Endometrial microvascular endothelial cells (primary cell): ENCODE measurements around the gene ESYT1. TPM values are rescaled to one million over a fixed set of nuclear protein-coding genes. Genes with fewer than 3 reads are reported as not detected.

Source experiments
- total RNA-seq: library from RNA; depleted of rRNA; stranded (reverse); fragments of >200 nt; gene quantifications from one replicate; pipeline ENCODE4 v1.2.3, GENCODE V29; 2015; ENCODE audit errors: inconsistent ontology term

The ESYT1 gene
- total RNA-seq, 1 donor from 2014 or later: 193 TPM

Other genes with a start within 250 kb of the ESYT1 start
- gene PYM1, start 200.4 kb upstream of the ESYT1 start, total RNA-seq: 29.1 TPM
- gene DGKA, start 197.1 kb upstream of the ESYT1 start, total RNA-seq: 82.4 TPM
- not detected for gene PMEL, start 162.2 kb upstream of the ESYT1 start, total RNA-seq
- 61.3 TPM for gene CDK2, start 161.4 kb upstream of the ESYT1 start, total RNA-seq
- gene RAB5B, start 154.2 kb upstream of the ESYT1 start, total RNA-seq: 53.3 TPM
- gene SUOX, start 131.0 kb upstream of the ESYT1 start, total RNA-seq: 22.4 TPM
- 1.0 TPM for gene IKZF4, start 107.2 kb upstream of the ESYT1 start, total RNA-seq
- gene RPS26, start 86.3 kb upstream of the ESYT1 start, total RNA-seq: 1,767 TPM
- not detected for gene ERBB3, start 48.1 kb upstream of the ESYT1 start, total RNA-seq
- gene PA2G4, start 23.7 kb upstream of the ESYT1 start, total RNA-seq: 226 TPM
- gene RPL41, start 11.6 kb upstream of the ESYT1 start, total RNA-seq: 2,640 TPM
- 3.0 TPM for gene ZC3H10, start 10.0 kb upstream of the ESYT1 start, total RNA-seq
- gene MYL6B, start 24.3 kb downstream of the ESYT1 start, total RNA-seq: 121 TPM
- gene MYL6, start 30.1 kb downstream of the ESYT1 start, total RNA-seq: 2,953 TPM
- 43.6 TPM for gene SMARCC2, start 61.2 kb downstream of the ESYT1 start, total RNA-seq
- 57.4 TPM for gene RNF41, start 93.7 kb downstream of the ESYT1 start, total RNA-seq
- 60.3 TPM for gene NABP2, start 96.1 kb downstream of the ESYT1 start, total RNA-seq
- gene SLC39A5, start 101.8 kb downstream of the ESYT1 start, total RNA-seq: 3.7 TPM
- 20.3 TPM for gene ANKRD52, start 130.1 kb downstream of the ESYT1 start, total RNA-seq
- 10.8 TPM for gene COQ10A, start 138.7 kb downstream of the ESYT1 start, total RNA-seq
- gene CS, start 172.1 kb downstream of the ESYT1 start, total RNA-seq: 257 TPM
- 105 TPM for gene CNPY2, start 187.7 kb downstream of the ESYT1 start, total RNA-seq
- 5.0 TPM for gene PAN2, start 205.7 kb downstream of the ESYT1 start, total RNA-seq
- gene IL23A, start 210.6 kb downstream of the ESYT1 start, total RNA-seq: not detected
- 66.7 TPM for gene STAT2, start 231.8 kb downstream of the ESYT1 start, total RNA-seq
- not detected for gene APOF, start 234.6 kb downstream of the ESYT1 start, total RNA-seq